ENCODE data around the gene FRMD4A.

- no peak for TF ChIP-seq EZH2 (IDR thresholded peaks at IDR 0.05; ENCODE audit: low read depth)
- TF ChIP-seq CTCF (conservative IDR thresholded peaks at IDR 0.05) = no peak
Measured at GRCh38 chr10:13776861-13777311, 553.8 kb downstream of the FRMD4A start.
